Transverse colon (tissue), 4 donors: Measurements from ENCODE around the gene RABEP1. TPM values are rescaled to one million over a fixed set of nuclear protein-coding genes. Genes with fewer than 3 reads are reported as not detected.

Source experiments
- DNase-seq: peaks from one replicate; pipeline ENCODE4 v3.0.0-alpha.2; 2019
- H3K27ac ChIP-seq, 4 donors: fragments of 200-600 bp; sonication (generic); 2 replicates each; pipeline ENCODE4 v1.5.1; 2016 to 2018; ENCODE audit warnings: inconsistent platforms in 4 of 4
- H3K27me3 ChIP-seq: fragments of 200-600 bp; sonication (generic); 2 replicates; pipeline ENCODE4 v1.5.1; 2017; ENCODE audit warnings: inconsistent platforms
- H3K36me3 ChIP-seq, 4 donors: fragments of 200-600 bp; sonication (generic); 2 replicates each; pipeline ENCODE4 v1.5.1; 2017 to 2019; ENCODE audit warnings: inconsistent platforms in 4 of 4
- H3K4me1 ChIP-seq, 4 donors: fragments of 200-600 bp; sonication (generic); 2 replicates each; pipeline ENCODE4 v1.5.1; 2017 to 2020; ENCODE audit warnings: inconsistent platforms in 4 of 4
- H3K4me3 ChIP-seq, 4 donors: fragments of 200-600 bp; sonication (generic); 1 replicate in 1 of 4; 2 replicates in 3 of 4; pipeline versions ENCODE4 v1.5.1 to v1.6.1; 2017 to 2019; ENCODE audit warnings: inconsistent platforms in 4 of 4
- H3K9me3 ChIP-seq, 2 donors: fragments of 200-600 bp; sonication (generic); 2 replicates each; pipeline ENCODE4 v1.5.1; 2017 to 2019; ENCODE audit warnings: inconsistent platforms in 2 of 2
- CTCF ChIP-seq, 5 experiments: fragments of 200-600 bp in 3 of 5; fragments of 450-650 bp in 2 of 5; sonication (generic) in 3 of 5; IDR thresholded peaks; 1 replicate in 2 of 5; 2 replicates in 3 of 5; pipeline ENCODE4 v1.5.1; 2016 to 2017; ENCODE audit warnings: antibody characterized with exemption in 5 of 5, inconsistent platforms in 3 of 5, mild to moderate bottlenecking in 2 of 5, moderate library complexity in 1 of 5
- EP300 ChIP-seq: sonication (generic); formaldehyde crosslinking; IDR thresholded peaks from one replicate; pipeline ENCODE4 v1.6.1; 2017; ENCODE audit warnings: antibody characterized with exemption, low read depth
- POLR2A ChIP-seq: fragments of 450-650 bp; IDR thresholded peaks from one replicate; pipeline ENCODE4 v1.6.1; 2016; ENCODE audit warnings: antibody characterized with exemption, mild to moderate bottlenecking, moderate library complexity
- POLR2AphosphoS5 ChIP-seq, 3 donors: sonication (generic); formaldehyde crosslinking; IDR thresholded peaks; one replicate each; pipeline ENCODE4 v1.6.1; 2016; ENCODE audit warnings: antibody characterized with exemption in 3 of 3
- WGBS, 2 donors: methylation state at CpG; one replicate each; pipeline ENCODE4 v1.1.5; 2018; ENCODE audit warnings: low coverage in 1 of 2; 5-methylcytosine and 5-hydroxymethylcytosine counted together
- in situ Hi-C, 4 donors: fragments of 200-750 bp; cut with MboI; loops; one replicate each; pipeline versions ENCODE4 v1.15.0 to v1.15.1; 2017; ENCODE audit warnings: low sequenced_read_pairs in 3 of 4, low pct_ligation_motif_present in 1 of 4, low pct_unique_long_range_greater_than_20kb in 1 of 4
- intact Hi-C: fragments of 100-400 bp; cut with DNase I; formaldehyde crosslinking; loops from one replicate; pipeline ENCODE4 v1.15.1; 2023; ENCODE audit warnings: low total_unique reads
- total RNA-seq, 4 donors: library from RNA; depleted of rRNA; stranded (reverse); fragments of >200 nt; gene quantifications; one replicate each; pipeline ENCODE4 v1.1.0, GENCODE V29; 2016

RABEP1 gene
- total RNA-seq, 4 donors from 2014 or later: 23.6 to 43.8 (median 36.0) TPM

GRCh38 chr17:5364156-5364555, 82.1 kb downstream of the RABEP1 start:
- in situ Hi-C loops (no loop called here), intact Hi-C loops (no loop called here)
- Histone ChIP-seq H3K36me3 (peaks cover 0 to 26% (median 10%) of the 10 kb centered on the region in 4 donors), H3K27me3 (no peaks in the 10 kb centered on the region), H3K4me3 (no peak overlapping the region), H3K4me1 (no peaks in the 10 kb centered on the region), H3K9me3 (no peaks in the 10 kb centered on the region), H3K27ac (no peak overlapping the region)
- no peak for TF ChIP-seq POLR2A
- TF ChIP-seq CTCF (IDR thresholded peaks at IDR 0.05): no peak
- TF ChIP-seq POLR2AphosphoS5 (IDR thresholded peaks at IDR 0.05): no peak
- TF ChIP-seq EP300: no peak
- DNase-seq: no peak
- 93 to 95% methylated on average over 5 to 6 of the region's 6 CpGs for WGBS, 2 donors

GRCh38 chr17:5364696-5365095, 82.6 kb downstream of the RABEP1 start:
- intact Hi-C loops: no loop called here
- TF ChIP-seq EP300 (no peak), POLR2A (no peak), CTCF (IDR thresholded peaks at IDR 0.05) (no peak), POLR2AphosphoS5 (IDR thresholded peaks at IDR 0.05) (no peak)
- in situ Hi-C loops: no loop called here
- peaks cover 0 to 29% (median 10%) of the 10 kb centered on the region in 4 donors for H3K36me3 ChIP-seq
- H3K27ac ChIP-seq: no peak overlapping the region
- DNase-seq: no peak
- H3K9me3 ChIP-seq: no peaks in the 10 kb centered on the region
- no peaks in the 10 kb centered on the region for H3K4me1 ChIP-seq
- no peak overlapping the region for H3K4me3 ChIP-seq
- no peaks in the 10 kb centered on the region for H3K27me3 ChIP-seq

DNA sequence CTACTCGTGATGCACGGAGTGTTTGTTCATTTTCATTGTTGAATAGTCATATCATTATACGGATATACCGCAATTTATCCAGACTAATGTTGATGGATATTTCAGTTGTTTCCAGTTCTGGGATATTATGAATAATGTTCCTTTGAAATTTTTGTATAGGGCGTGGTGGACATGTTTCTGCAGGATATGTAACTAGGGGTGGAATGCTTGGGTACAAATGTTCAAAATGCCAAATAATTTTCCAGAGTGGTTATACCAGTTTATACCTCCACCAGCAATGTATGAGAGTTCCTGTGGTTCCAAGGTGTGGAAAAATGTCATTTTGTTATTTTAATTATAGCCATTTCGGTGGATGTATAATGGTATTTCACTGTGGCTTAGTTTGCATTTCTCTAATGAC, 83.7 kb downstream of the RABEP1 start:
- Histone ChIP-seq H3K9me3 (no peaks in the 10 kb centered on the region), H3K4me1 (no peaks in the 10 kb centered on the region), H3K27me3 (no peaks in the 10 kb centered on the region), H3K36me3 (peaks cover 0 to 36% (median 11%) of the 10 kb centered on the region in 4 donors), H3K4me3 (no peak overlapping the region), H3K27ac (no peak overlapping the region)
- intact Hi-C loops: no loop called here
- WGBS, 2 donors: 95 to 96% methylated on average over 6 of the region's 6 CpGs
- no peak for DNase-seq
- in situ Hi-C loops: no loop called here
- no peak for TF ChIP-seq POLR2AphosphoS5 (IDR thresholded peaks at IDR 0.05)
- no peak for TF ChIP-seq POLR2A
- TF ChIP-seq EP300: no peak
- no peak for TF ChIP-seq CTCF (IDR thresholded peaks at IDR 0.05)

- no peak overlapping the region for H3K4me3 ChIP-seq
- intact Hi-C loops (no loop called here), in situ Hi-C loops (no loop called here)
- TF ChIP-seq EP300 (no peak), POLR2AphosphoS5 (IDR thresholded peaks at IDR 0.05) (no peak), POLR2A (no peak), CTCF (IDR thresholded peaks at IDR 0.05) (no peak)
- no peak for DNase-seq
- H3K4me1 ChIP-seq: no peaks in the 10 kb centered on the region
- no peaks in the 10 kb centered on the region for H3K27me3 ChIP-seq
- H3K36me3 ChIP-seq: peaks cover 0 to 48% (median 21%) of the 10 kb centered on the region in 4 donors
- H3K9me3 ChIP-seq: no peaks in the 10 kb centered on the region
- WGBS, 2 donors: 88 to 90% methylated on average over 4 of the region's 4 CpGs
- H3K27ac ChIP-seq: no peak overlapping the region
Observed at GRCh38 chr17:5370411-5370810, 88.3 kb downstream of the RABEP1 start.
